ENCODE data around the gene APOA4. TPM values are rescaled to one million over a fixed set of nuclear protein-coding genes. Genes with fewer than 3 reads are reported as not detected.

APOA4 gene
- total and polyA plus RNA-seq, 9 of the 15 experiments (the other 6 are each of a cell fraction or from before 2014, with no cell fraction given): 0.07 TPM; not detected in 8

- TF ChIP-seq, protein P1, sequence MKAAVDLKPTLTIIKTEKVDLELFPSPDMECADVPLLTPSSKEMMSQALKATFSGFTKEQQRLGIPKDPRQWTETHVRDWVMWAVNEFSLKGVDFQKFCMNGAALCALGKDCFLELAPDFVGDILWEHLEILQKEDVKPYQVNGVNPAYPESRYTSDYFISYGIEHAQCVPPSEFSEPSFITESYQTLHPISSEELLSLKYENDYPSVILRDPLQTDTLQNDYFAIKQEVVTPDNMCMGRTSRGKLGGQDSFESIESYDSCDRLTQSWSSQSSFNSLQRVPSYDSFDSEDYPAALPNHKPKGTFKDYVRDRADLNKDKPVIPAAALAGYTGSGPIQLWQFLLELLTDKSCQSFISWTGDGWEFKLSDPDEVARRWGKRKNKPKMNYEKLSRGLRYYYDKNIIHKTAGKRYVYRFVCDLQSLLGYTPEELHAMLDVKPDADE (conservative IDR thresholded peaks at IDR 0.05; ENCODE audit: control insufficient read depth, low read depth, low read length): no peak
- TF ChIP-seq PTTG1 (tag; IDR thresholded peaks at IDR 0.05; ENCODE audit: low read depth): no peak
- TF ChIP-seq SMARCB1 (IDR thresholded peaks at IDR 0.05; ENCODE audit: insufficient read length, low read depth): no peak
- TF ChIP-seq ZFX (CRISPR knock-in tag; IDR thresholded peaks at IDR 0.05): no peak
- TF ChIP-seq ZNF518B (CRISPR knock-in tag; IDR thresholded peaks at IDR 0.05): no peak
Measured at GRCh38 chr11:116857316-116857715, 34.2 kb upstream of the APOA4 start (continued).

DNA sequence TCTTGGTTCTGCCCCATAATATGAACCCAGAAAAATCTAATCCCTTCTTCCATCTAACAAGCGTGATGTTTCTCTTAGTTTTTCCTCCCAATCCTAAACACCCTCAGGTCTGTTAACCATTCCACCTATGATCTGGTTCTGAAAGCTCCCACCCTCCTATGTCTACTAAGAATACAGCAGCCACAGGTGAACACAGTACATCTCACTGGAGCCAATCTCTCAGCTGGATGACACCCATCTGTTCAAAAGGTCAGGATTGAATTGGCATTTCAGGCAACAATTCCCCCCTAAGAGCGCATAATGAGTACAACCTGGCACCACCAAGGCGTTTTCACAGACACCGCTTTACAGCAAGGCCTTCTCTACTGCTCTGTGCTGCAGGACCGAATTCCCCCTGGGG is 33.3 kb upstream of the APOA4 start:
- H3K4me1 ChIP-seq (replicated peaks in 1 of 2; ENCODE audit: control insufficient read depth in 2 of 2, insufficient read depth in 2 of 2, low read length in 2 of 2): peaks cover 5 to 26% of the 10 kb centered on the region in 2 experiments; a peak in 4 of 5 replicates
- H3K9me1 ChIP-seq (ENCODE audit: control insufficient read depth, insufficient read depth, low read length): no peaks in the 10 kb centered on the region
- in situ Hi-C loops (cut with MboI) (no loop called here), intact Hi-C loops (cut with micrococcal nuclease) (no loop called here)
- H3K27ac ChIP-seq (ENCODE audit: extremely low read depth, low read depth, low read length): no peak overlapping the region
- H3K9ac ChIP-seq (ENCODE audit: insufficient read depth in 1 of 2, low read depth in 2 of 2, low read length in 2 of 2): no peak overlapping the region
- no peak overlapping the region for H3K4me3 ChIP-seq
- no peaks in the 10 kb centered on the region for H3K79me2 ChIP-seq (ENCODE audit: control insufficient read depth, insufficient read depth, low read length)
- TF ChIP-seq FOXK1 (CRISPR knock-in tag; IDR thresholded peaks at IDR 0.05; ENCODE audit: borderline replicate concordance) (no peak), YBX1 (IDR thresholded peaks at IDR 0.05) (no peak)
- ATAC-seq: no peak
- 94% methylated on average over 5 of the region's 5 CpGs for WGBS (ENCODE audit: insufficient coverage, low coverage, missing lambda C conversion rate)
- no TSS peak for BruUV-seq (replicated peaks)
- no peaks in the 10 kb centered on the region for H3K9me3 ChIP-seq (replicated peaks; ENCODE audit: control insufficient read depth, insufficient read depth, low read depth, low read length)
- H3K36me3 ChIP-seq (ENCODE audit: control insufficient read depth, insufficient read depth, low read length): peaks cover 53% of the 10 kb centered on the region
- no peak overlapping the region for H2AFZ ChIP-seq (ENCODE audit: low read depth, low read length)
- POLR2A ChIA-PET: no interaction called here
- FAIRE-seq: no peak
- no peaks in the 10 kb centered on the region for H4K20me1 ChIP-seq (replicated peaks; ENCODE audit: control insufficient read depth, insufficient read depth, low read length)
- H3K4me2 ChIP-seq (ENCODE audit: insufficient read depth, low read length): no peak overlapping the region
- CTCF ChIA-PET (ENCODE audit: low intra/inter-chr PET ratio): no interaction called here
- DNase-seq (ENCODE audit: extremely low read depth in 1 of 4, low spot score in 3 of 4): no peak
- H3K27me3 ChIP-seq (ENCODE audit: control insufficient read depth in 2 of 2, insufficient read depth in 2 of 2, low read length in 2 of 2): no peaks in the 10 kb centered on the region
